Fibroblast of lung (primary cell): ENCODE measurements around the gene RBMX2.

Experiments
- CTCF ChIP-seq, 2 donors: IDR thresholded peaks in 1 of 2; conservative IDR thresholded peaks in 1 of 2; 1 replicate in 1 of 2; 2 replicates in 1 of 2; pipeline ENCODE4 v1.5.1; 2011 to 2012; ENCODE audit warnings: low read length in 2 of 2, control low read depth in 1 of 2, inconsistent platforms in 1 of 2, low read depth in 1 of 2, mild to moderate bottlenecking in 1 of 2
- EZH2 ChIP-seq: IDR thresholded peaks from 2 replicates; pipeline ENCODE4 v1.5.1; 2012; ENCODE audit warnings: low read length, control low read depth, mild to moderate bottlenecking; ENCODE audit errors: missing control alignments

- no peak for TF ChIP-seq CTCF (conservative IDR thresholded peaks at IDR 0.05 in 1 of 2, IDR thresholded peaks at IDR 0.05 in 1 of 2; ENCODE audit: low read depth in 1 of 2, low read length in 2 of 2)
- TF ChIP-seq EZH2, result no peak
Measured at GRCh38 chrX:130418740-130419139, 17.0 kb downstream of the RBMX2 start.
